H1 (cell line): ENCODE data around the gene CHD9NB. TPM values are rescaled to one million over a fixed set of nuclear protein-coding genes. Genes with fewer than 3 reads are reported as not detected.

Experiments
- ATF3 ChIP-seq: IDR thresholded peaks from 2 replicates; pipeline ENCODE4 v1.6.1; 2011; ENCODE audit warnings: low read depth, mild to moderate bottlenecking, low read length; ENCODE audit not compliant: insufficient read depth
- BRCA1 ChIP-seq: IDR thresholded peaks from 2 replicates; pipeline ENCODE4 v1.6.1; 2012; ENCODE audit warnings: low read depth, low read length, improper control_type of control experiment
- CHD2 ChIP-seq: IDR thresholded peaks from 2 replicates; pipeline ENCODE4 v1.6.1; 2012; ENCODE audit warnings: low read length, improper control_type of control experiment
- EGR1 ChIP-seq: IDR thresholded peaks from 2 replicates; pipeline ENCODE4 v1.6.1; 2011; ENCODE audit warnings: low read depth, low read length, borderline replicate concordance
- FOSL1 ChIP-seq: IDR thresholded peaks from 2 replicates; pipeline ENCODE4 v1.6.1; 2011; ENCODE audit warnings: mild to moderate bottlenecking, low read depth, low read length, moderate library complexity; ENCODE audit not compliant: insufficient read depth
- GABPA ChIP-seq: IDR thresholded peaks from 2 replicates; pipeline ENCODE4 v1.6.1; 2011; ENCODE audit warnings: mild to moderate bottlenecking, low read length, moderate library complexity, borderline replicate concordance; ENCODE audit not compliant: insufficient read depth
- KDM4A ChIP-seq: IDR thresholded peaks from one replicate; pipeline ENCODE4 v1.7.1; 2012; ENCODE audit warnings: low read depth, mild to moderate bottlenecking, moderate library complexity, low read length, inconsistent platforms; ENCODE audit not compliant: severe bottlenecking
- PHF8 ChIP-seq: fragments of 200-600 bp; sonication (generic); conservative IDR thresholded peaks from 2 replicates; pipeline ENCODE4 v1.7.1; 2012; ENCODE audit warnings: low read depth, mild to moderate bottlenecking, inconsistent platforms, low read length, moderate library complexity
- POLR2A ChIP-seq, 2 experiments: IDR thresholded peaks; 1 replicate in 1 of 2; 2 replicates in 1 of 2; pipeline ENCODE4 v1.6.1; 2011; ENCODE audit warnings: low read depth in 2 of 2, low read length in 2 of 2, mild to moderate bottlenecking in 2 of 2; ENCODE audit errors: control extremely low read depth in 1 of 2
- RFX5 ChIP-seq: IDR thresholded peaks from 2 replicates; pipeline ENCODE4 v1.6.1; 2011; ENCODE audit warnings: low read depth, low read length, improper control_type of control experiment, borderline replicate concordance
- RXRA ChIP-seq: IDR thresholded peaks from 2 replicates; pipeline ENCODE4 v1.6.1; 2011; ENCODE audit warnings: low read depth, mild to moderate bottlenecking, low read length, moderate library complexity; ENCODE audit not compliant: insufficient read depth
- SAP30 ChIP-seq: fragments of 300-600 bp; sonication (generic); IDR thresholded peaks from 2 replicates; pipeline ENCODE4 v1.7.1; 2012; ENCODE audit warnings: low read length, moderate library complexity, mild to moderate bottlenecking, inconsistent platforms; ENCODE audit not compliant: insufficient read depth, insufficient replicate concordance
- SIN3A ChIP-seq, 2 experiments: IDR thresholded peaks in 1 of 2; conservative IDR thresholded peaks in 1 of 2; 2 replicates each; pipeline ENCODE4 v1.6.1; 2011 to 2012; ENCODE audit warnings: low read length in 2 of 2, improper control_type of control experiment in 1 of 2, low read depth in 1 of 2, mild to moderate bottlenecking in 1 of 2
- SP1 ChIP-seq: IDR thresholded peaks from 2 replicates; pipeline ENCODE4 v1.6.1; 2011; ENCODE audit warnings: low read depth, low read length
- SP4 ChIP-seq: IDR thresholded peaks from 2 replicates; pipeline ENCODE4 v1.6.1; 2012; ENCODE audit warnings: low read length, inconsistent platforms
- TAF7 ChIP-seq: optimal IDR thresholded peaks from 2 replicates; pipeline ENCODE3; 2011; ENCODE audit warnings: low read depth, mild to moderate bottlenecking, inconsistent platforms, low read length, moderate library complexity, borderline replicate concordance
- YY1 ChIP-seq: IDR thresholded peaks from 2 replicates; pipeline ENCODE4 v1.6.1; 2011; ENCODE audit warnings: low read depth, mild to moderate bottlenecking, low read length
- ZNF274 ChIP-seq: IDR thresholded peaks from 2 replicates; pipeline ENCODE4 v1.7.0; 2012; ENCODE audit warnings: low read length, borderline replicate concordance; ENCODE audit errors: extremely low read depth
- polyA plus RNA-seq, 7 experiments: library from polyadenylated mRNA; depleted of rRNA in 3 of 7; stranded (reverse) in 5 of 7; unstranded in 2 of 7; fragments of >200 nt in 5 of 7; fragments of 200-250 nt in 2 of 7; gene quantifications; 1 replicate in 5 of 7; 2 replicates in 1 of 7; 4 replicates in 1 of 7; pipeline versions ENCODE4 v1.2.1 to v1.2.3, GENCODE V29; 2011 to 2013; ENCODE audit warnings: missing spikeins in 2 of 7, mixed read lengths in 2 of 7
- total RNA-seq: library from RNA; stranded (reverse); fragmentation: NEBNext Ultra II Directional; extraction: Animal tissue kit (Norgen Biotek cat#: 25700); gene quantifications from 2 replicates; pipeline ENCODE4 v1.2.1, GENCODE V29; 2021
- TF ChIP-seq, protein P1 (sequence below): IDR thresholded peaks from 2 replicates; pipeline ENCODE4 v1.6.1; 2012; ENCODE audit warnings: low read length, inconsistent platforms
- TF ChIP-seq, protein P2 (sequence below): IDR thresholded peaks from 2 replicates; pipeline ENCODE4 v1.6.1; 2011; ENCODE audit warnings: low read length, improper control_type of control experiment

The CHD9NB gene
- total and polyA plus RNA-seq, 2 of the 8 experiments (the other 6 are each of a cell fraction or from before 2014, with no cell fraction given): 4.5 to 5.9 TPM

DNA sequence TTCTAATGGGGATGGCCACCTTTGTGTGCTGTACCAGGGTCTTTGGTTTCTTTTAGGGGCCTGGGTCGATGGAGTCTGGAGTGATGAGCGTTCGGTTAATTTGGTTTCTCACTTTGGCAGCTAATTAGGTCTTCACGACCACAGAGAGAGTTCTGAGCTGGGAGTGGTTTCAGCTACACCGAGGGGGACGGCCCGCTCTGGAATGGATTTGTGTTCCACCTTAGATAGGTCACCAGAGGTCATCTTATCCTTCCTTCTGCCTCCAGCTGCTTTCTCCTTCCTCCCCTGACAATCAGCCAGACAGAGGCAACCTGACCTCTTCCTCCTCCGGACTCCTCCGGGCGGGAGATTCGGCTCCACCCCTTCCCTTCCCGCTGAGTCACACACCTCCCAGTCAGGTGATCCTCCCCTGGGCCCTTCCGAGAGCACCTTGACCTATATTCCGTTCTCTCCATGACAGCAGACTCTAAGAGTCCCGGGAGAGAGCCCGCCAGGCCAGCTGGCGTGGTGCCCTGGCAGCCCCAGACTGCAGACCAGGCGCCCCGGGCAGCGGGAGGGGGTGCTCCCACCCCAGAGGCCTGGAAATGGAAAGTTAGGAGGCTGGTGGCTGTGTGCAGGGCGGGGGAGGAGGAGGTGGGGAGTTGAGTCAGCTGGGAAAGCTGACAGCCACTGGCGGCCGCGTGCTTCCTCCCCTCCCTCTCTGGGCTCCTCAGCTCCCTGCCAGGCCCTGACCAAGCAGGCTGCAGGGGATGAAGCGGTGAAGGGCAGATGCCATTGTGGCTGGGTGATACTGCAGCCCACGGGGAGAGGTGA lies 46.8 kb upstream of the CHD9NB start (continued):
- TF ChIP-seq, protein P1, sequence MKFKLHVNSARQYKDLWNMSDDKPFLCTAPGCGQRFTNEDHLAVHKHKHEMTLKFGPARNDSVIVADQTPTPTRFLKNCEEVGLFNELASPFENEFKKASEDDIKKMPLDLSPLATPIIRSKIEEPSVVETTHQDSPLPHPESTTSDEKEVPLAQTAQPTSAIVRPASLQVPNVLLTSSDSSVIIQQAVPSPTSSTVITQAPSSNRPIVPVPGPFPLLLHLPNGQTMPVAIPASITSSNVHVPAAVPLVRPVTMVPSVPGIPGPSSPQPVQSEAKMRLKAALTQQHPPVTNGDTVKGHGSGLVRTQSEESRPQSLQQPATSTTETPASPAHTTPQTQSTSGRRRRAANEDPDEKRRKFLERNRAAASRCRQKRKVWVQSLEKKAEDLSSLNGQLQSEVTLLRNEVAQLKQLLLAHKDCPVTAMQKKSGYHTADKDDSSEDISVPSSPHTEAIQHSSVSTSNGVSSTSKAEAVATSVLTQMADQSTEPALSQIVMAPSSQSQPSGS: no peak
- no peak; the same call in 1 of the 2 replicates for TF ChIP-seq RXRA
- no peak for TF ChIP-seq FOSL1
- no peak for TF ChIP-seq KDM4A
- TF ChIP-seq RFX5: no peak
- no peak for TF ChIP-seq PHF8
- TF ChIP-seq YY1: 0 out of 2 replicates have a peak, but pooled peaks have one; percentile 5
- no peak for TF ChIP-seq GABPA
- no peak for TF ChIP-seq ZNF274
- TF ChIP-seq, protein P2, sequence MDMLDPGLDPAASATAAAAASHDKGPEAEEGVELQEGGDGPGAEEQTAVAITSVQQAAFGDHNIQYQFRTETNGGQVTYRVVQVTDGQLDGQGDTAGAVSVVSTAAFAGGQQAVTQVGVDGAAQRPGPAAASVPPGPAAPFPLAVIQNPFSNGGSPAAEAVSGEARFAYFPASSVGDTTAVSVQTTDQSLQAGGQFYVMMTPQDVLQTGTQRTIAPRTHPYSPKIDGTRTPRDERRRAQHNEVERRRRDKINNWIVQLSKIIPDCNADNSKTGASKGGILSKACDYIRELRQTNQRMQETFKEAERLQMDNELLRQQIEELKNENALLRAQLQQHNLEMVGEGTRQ: peak; percentile 72
- no peak; a peak in 1 of 3 replicates for TF ChIP-seq POLR2A (IDR thresholded peaks at IDR 0.05; ENCODE audit: control extremely low read depth in 1 of 2, low read depth in 2 of 2, low read length in 2 of 2)
- TF ChIP-seq ATF3: no peak
- no peak for TF ChIP-seq CHD2
- no peak for TF ChIP-seq TAF7
- peak; percentile 51; the same call in 1 of the 2 replicates for TF ChIP-seq SP1
- no peak for TF ChIP-seq EGR1
- TF ChIP-seq SIN3A (conservative IDR thresholded peaks at IDR 0.05 in 1 of 2, IDR thresholded peaks at IDR 0.05 in 1 of 2; ENCODE audit: low read depth in 1 of 2, low read length in 2 of 2): peak; percentile 94 to 97
- no peak for TF ChIP-seq SP4
- no peak for TF ChIP-seq BRCA1
- peak; percentile 78 for TF ChIP-seq SAP30
